HFFc6 (cell line): ENCODE data around the gene TYRO3. TPM values are rescaled to one million over a fixed set of nuclear protein-coding genes. Genes with fewer than 3 reads are reported as not detected.

Experiments
- DNase-seq: peaks from one replicate; pipeline ENCODE4 v3.0.0-alpha.2; 2018
- H3K27ac Mint-ChIP-seq: 2 replicates; pipeline ENCODE4 v1.8.0; 2020; ENCODE audit warnings: mild to moderate bottlenecking, mixed read lengths
- H3K27me3 Mint-ChIP-seq: 2 replicates; pipeline ENCODE4 v1.8.0; 2021; ENCODE audit warnings: mild to moderate bottlenecking, moderate library complexity, mixed read lengths; ENCODE audit not compliant: insufficient read depth
- H3K36me3 Mint-ChIP-seq: 2 replicates; pipeline ENCODE4 v1.8.0; 2021; ENCODE audit warnings: low read depth, mixed read lengths
- H3K4me1 Mint-ChIP-seq: 2 replicates; pipeline ENCODE4 v1.8.0; 2020; ENCODE audit warnings: low read depth, mixed read lengths
- H3K4me3 Mint-ChIP-seq: 2 replicates; pipeline ENCODE4 v1.8.0; 2020; ENCODE audit warnings: mild to moderate bottlenecking, moderate library complexity, mixed read lengths
- H3K9me3 Mint-ChIP-seq: 2 replicates; pipeline ENCODE4 v1.8.0; 2020; ENCODE audit warnings: mild to moderate bottlenecking, mixed read lengths
- total RNA-seq, 6 experiments: library from RNA; stranded (reverse); fragmentation: NEBNext Ultra II Directional; extraction: Animal tissue kit (Norgen Biotek cat#: 25700); gene quantifications; 2 replicates in 1 of 6; 3 replicates in 5 of 6; pipeline ENCODE4 v1.2.3, GENCODE V29; 2021
- TF ChIP-seq, protein P1 (sequence below): fragments of 200-600 bp; sonication (generic); IDR thresholded peaks from 2 replicates; pipeline ENCODE4 v1.5.0; 2021; ENCODE audit warnings: antibody characterized with exemption, mild to moderate bottlenecking

The TYRO3 gene
- total RNA-seq, 6 experiments from 2014 or later, result 16.6 to 27.6 (median 21.9) TPM

DNA sequence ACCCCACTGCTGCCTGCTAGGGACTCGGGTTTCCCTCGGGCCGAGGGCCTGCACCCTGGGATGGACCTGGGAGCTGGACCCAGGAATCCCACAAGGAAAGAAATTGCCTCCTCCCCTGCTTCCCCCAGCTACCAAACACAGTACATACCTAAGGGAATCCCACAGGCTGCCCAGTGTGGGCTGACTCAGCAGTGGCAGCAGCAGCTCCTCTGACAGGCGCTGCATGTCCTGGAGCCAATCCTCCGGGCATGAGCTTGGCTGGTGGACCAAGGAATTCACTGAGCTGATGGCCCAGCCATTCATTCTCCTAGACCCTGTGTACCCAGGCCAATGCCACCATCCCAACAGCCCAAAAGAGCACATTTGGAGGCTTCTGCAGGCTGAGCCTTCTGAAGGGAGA is 35.9 kb upstream of the TYRO3 start:
- Mint-ChIP-seq H3K9me3 (no peaks in the 10 kb centered on the region), H3K27ac (peak overlapping the region; percentile 25; the same call in 1 of the 2 replicates), H3K4me3 (no peak overlapping the region), H3K4me1 (peaks cover 5% of the 10 kb centered on the region; the same call in 1 of the 2 replicates), H3K27me3 (peaks cover 1% of the 10 kb centered on the region; the same call in 1 of the 2 replicates), H3K36me3 (0 out of 2 replicates have a peak, but pooled peaks cover 17% of the 10 kb centered on the region)
- no peak for DNase-seq
- TF ChIP-seq, protein P1, sequence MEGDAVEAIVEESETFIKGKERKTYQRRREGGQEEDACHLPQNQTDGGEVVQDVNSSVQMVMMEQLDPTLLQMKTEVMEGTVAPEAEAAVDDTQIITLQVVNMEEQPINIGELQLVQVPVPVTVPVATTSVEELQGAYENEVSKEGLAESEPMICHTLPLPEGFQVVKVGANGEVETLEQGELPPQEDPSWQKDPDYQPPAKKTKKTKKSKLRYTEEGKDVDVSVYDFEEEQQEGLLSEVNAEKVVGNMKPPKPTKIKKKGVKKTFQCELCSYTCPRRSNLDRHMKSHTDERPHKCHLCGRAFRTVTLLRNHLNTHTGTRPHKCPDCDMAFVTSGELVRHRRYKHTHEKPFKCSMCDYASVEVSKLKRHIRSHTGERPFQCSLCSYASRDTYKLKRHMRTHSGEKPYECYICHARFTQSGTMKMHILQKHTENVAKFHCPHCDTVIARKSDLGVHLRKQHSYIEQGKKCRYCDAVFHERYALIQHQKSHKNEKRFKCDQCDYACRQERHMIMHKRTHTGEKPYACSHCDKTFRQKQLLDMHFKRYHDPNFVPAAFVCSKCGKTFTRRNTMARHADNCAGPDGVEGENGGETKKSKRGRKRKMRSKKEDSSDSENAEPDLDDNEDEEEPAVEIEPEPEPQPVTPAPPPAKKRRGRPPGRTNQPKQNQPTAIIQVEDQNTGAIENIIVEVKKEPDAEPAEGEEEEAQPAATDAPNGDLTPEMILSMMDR, result no peak

- H3K4me3 Mint-ChIP-seq, result no peak overlapping the region
- no peaks in the 10 kb centered on the region for H3K27me3 Mint-ChIP-seq
- TF ChIP-seq, protein P1, result no peak
- DNase-seq, result no peak
- H3K27ac Mint-ChIP-seq, result no peak overlapping the region
- peaks cover 17% of the 10 kb centered on the region for H3K36me3 Mint-ChIP-seq
- H3K4me1 Mint-ChIP-seq, result no peaks in the 10 kb centered on the region
- no peaks in the 10 kb centered on the region for H3K9me3 Mint-ChIP-seq
Measured at GRCh38 chr15:41530363-41530956, 28.6 kb upstream of the TYRO3 start.

GRCh38 chr15:41535544-41535943 is 23.5 kb upstream of the TYRO3 start:
- DNase-seq, result no peak
- H3K27me3 Mint-ChIP-seq, result no peaks in the 10 kb centered on the region
- no peak overlapping the region for H3K4me3 Mint-ChIP-seq
- H3K36me3 Mint-ChIP-seq, result peaks cover 17% of the 10 kb centered on the region
- TF ChIP-seq, protein P1, result no peak
- H3K9me3 Mint-ChIP-seq, result no peaks in the 10 kb centered on the region
- no peak overlapping the region for H3K27ac Mint-ChIP-seq
- H3K4me1 Mint-ChIP-seq, result peaks cover 11% of the 10 kb centered on the region

- DNase-seq, result no peak
- Mint-ChIP-seq H3K27ac (no peak overlapping the region), H3K4me3 (no peak overlapping the region)
Measured at GRCh38 chr15:41536866-41537265, 22.1 kb upstream of the TYRO3 start.

DNA sequence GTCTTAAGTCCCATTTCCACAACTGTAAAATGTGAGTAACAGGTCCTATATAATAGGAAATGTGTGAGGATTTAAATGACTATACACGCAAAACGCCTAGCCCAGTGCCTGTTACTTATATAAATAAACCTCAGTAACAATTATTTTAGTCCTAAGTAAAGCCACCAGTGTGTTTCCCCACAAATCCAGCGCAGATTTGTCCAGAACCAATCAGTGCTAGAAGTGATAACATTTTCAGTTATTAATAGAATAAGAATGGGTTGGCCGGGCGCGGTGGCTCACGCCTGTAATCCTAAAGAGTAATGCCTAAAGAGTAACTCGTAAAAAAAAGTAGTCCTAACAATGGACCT is 15.5 kb upstream of the TYRO3 start:
- TF ChIP-seq, protein P1, result no peak
- H3K4me3 Mint-ChIP-seq, result peak overlapping the region; percentile 99
- peaks cover 32% of the 10 kb centered on the region for H3K4me1 Mint-ChIP-seq
- no peaks in the 10 kb centered on the region for H3K9me3 Mint-ChIP-seq
- peaks cover 5% of the 10 kb centered on the region; the same call in 1 of the 2 replicates for H3K27me3 Mint-ChIP-seq
- peak overlapping the region; percentile 93 for H3K27ac Mint-ChIP-seq
- no peak for DNase-seq
- peaks cover 4% of the 10 kb centered on the region; the same call in 1 of the 2 replicates for H3K36me3 Mint-ChIP-seq

More at GRCh38 chr15:41536866-41537265, 22.1 kb upstream of the TYRO3 start:
- H3K36me3 Mint-ChIP-seq, result peaks cover 17% of the 10 kb centered on the region
- no peaks in the 10 kb centered on the region for H3K9me3 Mint-ChIP-seq
- TF ChIP-seq, protein P1, result no peak
- no peaks in the 10 kb centered on the region for H3K27me3 Mint-ChIP-seq
- peaks cover 11% of the 10 kb centered on the region for H3K4me1 Mint-ChIP-seq
